Naive thymus-derived CD4-positive, alpha-beta T cell (primary cell): ENCODE data around the gene LNPK. TPM values are rescaled to one million over a fixed set of nuclear protein-coding genes. Genes with fewer than 3 reads are reported as not detected.

Experiments
- ATAC-seq: fragments of 150-1000 bp; cut with Tn5 transposase; 2 replicates; pipeline ENCODE4 v1.10.0; 2021; ENCODE audit warnings: mild to moderate bottlenecking, moderate library complexity
- CTCF ChIA-PET: fragments of 350-600 bp; sonication (Branson Sonifier 250); formaldehyde crosslinking; loops from one replicate; lab custom pipeline; 2021; ENCODE audit warnings: antibody characterized with exemption; lab: Charles Lee
- POLR2A ChIA-PET: fragments of 350-600 bp; sonication (Branson Sonifier 250); formaldehyde crosslinking; loops from one replicate; lab custom pipeline; 2021; ENCODE audit warnings: antibody characterized with exemption, inconsistent platforms; lab: Charles Lee
- DNase-seq, 9 donors: peaks; one replicate each; pipeline versions ENCODE4 v3.0.0 to v3.0.0-alpha.2; 2020 to 2022; ENCODE audit warnings: mixed read lengths in 1 of 9
- H3K27ac ChIP-seq: one replicate; pipeline ENCODE4 v1.7.0; 2013; ENCODE audit warnings: mild to moderate bottlenecking, low read depth, low read length, moderate library complexity
- H3K27me3 ChIP-seq, 2 donors: one replicate each; pipeline ENCODE4 v1.7.0; 2013; ENCODE audit warnings: low read length in 2 of 2, mild to moderate bottlenecking in 2 of 2, moderate library complexity in 2 of 2; ENCODE audit not compliant: control insufficient read depth in 2 of 2, insufficient read depth in 2 of 2
- H3K36me3 ChIP-seq, 3 experiments: 1 replicate in 2 of 3; 2 replicates in 1 of 3; pipeline ENCODE4 v1.7.0; 2013; ENCODE audit warnings: low read length in 3 of 3, mild to moderate bottlenecking in 3 of 3, moderate library complexity in 1 of 3; ENCODE audit not compliant: insufficient read depth in 3 of 3, control insufficient read depth in 2 of 3
- H3K4me1 ChIP-seq, 2 donors: one replicate each; pipeline ENCODE4 v1.7.0; 2013; ENCODE audit warnings: low read length in 2 of 2, mild to moderate bottlenecking in 2 of 2, moderate library complexity in 1 of 2; ENCODE audit not compliant: control insufficient read depth in 2 of 2, insufficient read depth in 2 of 2
- H3K4me3 ChIP-seq: 2 replicates; pipeline ENCODE4 v1.7.0; 2013; ENCODE audit warnings: mild to moderate bottlenecking, low read length
- H3K9me3 ChIP-seq, 3 experiments: 1 replicate in 2 of 3; 2 replicates in 1 of 3; pipeline ENCODE4 v1.7.0; 2013; ENCODE audit warnings: low read length in 3 of 3; ENCODE audit not compliant: control insufficient read depth in 2 of 3
- H3K27ac Mint-ChIP-seq, 9 donors: one replicate each; pipeline ENCODE4 v1.8.0; 2020 to 2022; ENCODE audit warnings: mixed read lengths in 9 of 9, mild to moderate bottlenecking in 8 of 9, moderate library complexity in 5 of 9, inconsistent platforms in 2 of 9
- H3K27me3 Mint-ChIP-seq, 5 donors: one replicate each; pipeline ENCODE4 v1.8.0; 2021 to 2022; ENCODE audit warnings: mixed read lengths in 5 of 5, mild to moderate bottlenecking in 1 of 5
- H3K36me3 Mint-ChIP-seq, 5 donors: one replicate each; pipeline ENCODE4 v1.8.0; 2020 to 2022; ENCODE audit warnings: mixed read lengths in 5 of 5, mild to moderate bottlenecking in 3 of 5, inconsistent platforms in 1 of 5
- H3K4me1 Mint-ChIP-seq, 7 donors: one replicate each; pipeline ENCODE4 v1.8.0; 2020 to 2022; ENCODE audit warnings: mixed read lengths in 7 of 7, mild to moderate bottlenecking in 3 of 7, inconsistent platforms in 1 of 7
- H3K4me3 Mint-ChIP-seq, 10 donors: one replicate each; pipeline ENCODE4 v1.8.0; 2020 to 2022; ENCODE audit warnings: mild to moderate bottlenecking in 10 of 10, mixed read lengths in 10 of 10, moderate library complexity in 6 of 10, inconsistent platforms in 2 of 10
- H3K9me3 Mint-ChIP-seq, 11 donors: one replicate each; pipeline ENCODE4 v1.8.0; 2020 to 2022; ENCODE audit warnings: mixed read lengths in 11 of 11, mild to moderate bottlenecking in 4 of 11, inconsistent platforms in 1 of 11, moderate library complexity in 1 of 11
- intact Hi-C, 2 donors: fragments of 100-400 bp; cut with micrococcal nuclease; formaldehyde crosslinking; loops; one replicate each; pipeline ENCODE4 v1.15.1; 2023
- polyA plus RNA-seq, 2 donors: library from polyadenylated mRNA; unstranded; fragments of 300-500 nt; fragmentation: Illumina TruSeq; gene quantifications; one replicate each; pipeline ENCODE4 v1.2.3, GENCODE V29; 2021
- total RNA-seq, 6 experiments: library from RNA in 5 of 6; stranded (reverse) in 5 of 6; gene quantifications; 1 replicate in 5 of 6; 2 replicates in 1 of 6; pipeline ENCODE4 v1.2.3 and lab custom pipeline; 2021 to 2026

Gene LNPK
- total and polyA plus RNA-seq, 7 experiments from 2014 or later, result 13.7 to 36.8 (median 24.0) TPM

DNA sequence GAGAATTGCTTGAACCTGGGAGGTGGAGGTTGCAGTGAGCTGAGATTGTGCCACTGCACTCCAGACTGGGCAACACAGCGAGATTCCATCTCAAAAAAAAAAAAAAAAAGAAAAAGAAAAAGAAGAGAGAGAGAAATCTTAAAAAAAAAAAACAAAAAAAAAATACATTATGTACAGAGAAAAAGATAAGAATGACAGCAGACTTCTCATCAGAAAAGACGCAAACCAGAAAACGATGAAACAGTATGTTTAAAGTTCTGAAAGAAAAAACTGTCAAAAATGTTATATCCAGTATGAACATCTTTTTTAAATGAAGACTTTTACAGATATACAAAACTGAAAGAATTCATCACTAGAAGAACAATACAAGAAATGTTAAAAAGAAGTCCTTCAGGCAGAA lies 60.4 kb downstream of the LNPK start:
- POLR2A ChIA-PET, result no interaction called here

GRCh38 chr2:175937216-175937615 lies 64.9 kb downstream of the LNPK start:
- no peak overlapping the region for H3K27ac Mint-ChIP-seq
- H3K9me3 ChIP-seq, result no peaks in the 10 kb centered on the region
- DNase-seq (no peak), ATAC-seq (no peak)
- peaks cover 9 to 57% (median 43%) of the 10 kb centered on the region in 5 donors for H3K36me3 Mint-ChIP-seq
- peaks cover 0 to 4% (median 0%) of the 10 kb centered on the region in 7 donors for H3K4me1 Mint-ChIP-seq
- no peak overlapping the region for H3K4me3 Mint-ChIP-seq
- ChIA-PET CTCF (no interaction called here), POLR2A (no interaction called here)
- no peaks in the 10 kb centered on the region for H3K4me1 ChIP-seq
- no peaks in the 10 kb centered on the region for H3K27me3 Mint-ChIP-seq
- intact Hi-C loops, result no loop called here
- H3K36me3 ChIP-seq, result peaks cover 0 to 12% (median 4%) of the 10 kb centered on the region in 3 experiments
- no peak overlapping the region for H3K27ac ChIP-seq
- H3K9me3 Mint-ChIP-seq, result peaks cover 0 to 6% (median 0%) of the 10 kb centered on the region in 11 donors
- H3K27me3 ChIP-seq, result no peaks in the 10 kb centered on the region
- no peak overlapping the region for H3K4me3 ChIP-seq

More for the DNA sequence above, 60.4 kb downstream of the LNPK start:
- H3K4me1 Mint-ChIP-seq, result peaks cover 0 to 4% (median 0%) of the 10 kb centered on the region in 7 donors
- no peak for DNase-seq
- Histone ChIP-seq H3K36me3 (peaks cover 0 to 12% (median 0%) of the 10 kb centered on the region in 3 experiments), H3K9me3 (no peaks in the 10 kb centered on the region), H3K27me3 (no peaks in the 10 kb centered on the region), H3K27ac (no peak overlapping the region), H3K4me3 (no peak overlapping the region), H3K4me1 (no peaks in the 10 kb centered on the region)
- no peak overlapping the region for H3K27ac Mint-ChIP-seq
- H3K27me3 Mint-ChIP-seq, result no peaks in the 10 kb centered on the region
- peaks cover 8 to 63% (median 51%) of the 10 kb centered on the region in 5 donors for H3K36me3 Mint-ChIP-seq
- CTCF ChIA-PET, result no interaction called here
- intact Hi-C loops, result no loop called here
- no peak overlapping the region for H3K4me3 Mint-ChIP-seq
- peaks cover 0 to 11% (median 2%) of the 10 kb centered on the region in 11 donors for H3K9me3 Mint-ChIP-seq
- ATAC-seq, result no peak

GRCh38 chr2:175935289-175936181 lies 66.5 kb downstream of the LNPK start:
- Mint-ChIP-seq H3K27me3 (no peaks in the 10 kb centered on the region), H3K4me3 (no peak overlapping the region), H3K4me1 (peaks cover 0 to 11% (median 0%) of the 10 kb centered on the region in 7 donors), H3K9me3 (no peaks in the 10 kb centered on the region), H3K27ac (no peak overlapping the region), H3K36me3 (peaks cover 9 to 62% (median 37%) of the 10 kb centered on the region in 5 donors)
- no peak overlapping the region for H3K4me3 ChIP-seq
- intact Hi-C loops, result no loop called here
- no peaks in the 10 kb centered on the region for H3K4me1 ChIP-seq
- no peaks in the 10 kb centered on the region for H3K9me3 ChIP-seq
- ATAC-seq (no peak), DNase-seq (no peak)
- peaks cover 0 to 12% (median 4%) of the 10 kb centered on the region in 3 experiments for H3K36me3 ChIP-seq
- H3K27me3 ChIP-seq, result no peaks in the 10 kb centered on the region
- POLR2A ChIA-PET, result no interaction called here
- no peak overlapping the region for H3K27ac ChIP-seq
- CTCF ChIA-PET, result no interaction called here

DNA sequence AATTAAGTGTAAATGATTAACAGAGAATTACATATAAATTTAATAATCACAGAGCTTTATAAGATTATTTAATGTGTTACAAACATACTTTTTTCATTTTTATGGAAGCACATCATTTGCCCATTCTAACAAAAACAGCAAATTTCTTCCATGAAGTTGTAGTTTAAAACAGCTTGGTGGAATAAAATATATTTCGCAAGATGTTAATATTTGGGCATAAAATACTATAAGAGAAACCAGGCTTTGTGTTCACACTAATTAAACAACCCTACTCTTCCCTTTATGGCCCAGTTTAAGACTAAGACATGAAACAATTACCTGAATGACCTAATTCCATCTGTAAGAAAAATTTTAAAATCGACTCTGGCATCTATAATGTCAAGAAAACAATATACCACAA lies 69.4 kb downstream of the LNPK start:
- Mint-ChIP-seq H3K27me3 (no peaks in the 10 kb centered on the region), H3K27ac (no peak overlapping the region), H3K4me1 (peaks cover 0 to 11% (median 0%) of the 10 kb centered on the region in 7 donors), H3K4me3 (no peak overlapping the region), H3K9me3 (no peaks in the 10 kb centered on the region), H3K36me3 (peaks cover 5 to 59% (median 30%) of the 10 kb centered on the region in 5 donors)
- no peaks in the 10 kb centered on the region for H3K27me3 ChIP-seq
- CTCF ChIA-PET, result interaction anchor here (0.8 kb wide), 1 partner anchor 1469 kb away, joined by 3 read pairs; no protein-coding TSS in a partner anchor
- POLR2A ChIA-PET, result no interaction called here
- DNase-seq (no peak), ATAC-seq (no peak)
- H3K4me3 ChIP-seq, result no peak overlapping the region
- H3K4me1 ChIP-seq, result no peaks in the 10 kb centered on the region
- H3K9me3 ChIP-seq, result no peaks in the 10 kb centered on the region
- peaks cover 0 to 12% (median 4%) of the 10 kb centered on the region in 3 experiments for H3K36me3 ChIP-seq
- no peak overlapping the region for H3K27ac ChIP-seq
- intact Hi-C loops, result no loop called here

- Histone ChIP-seq H3K27me3 (no peaks in the 10 kb centered on the region), H3K4me3 (no peak overlapping the region), H3K27ac (no peak overlapping the region), H3K9me3 (no peaks in the 10 kb centered on the region), H3K4me1 (no peaks in the 10 kb centered on the region), H3K36me3 (peaks cover 0 to 7% (median 4%) of the 10 kb centered on the region in 3 experiments)
- ATAC-seq (no peak), DNase-seq (no peak)
- H3K4me3 Mint-ChIP-seq, result no peak overlapping the region
- no peaks in the 10 kb centered on the region for H3K9me3 Mint-ChIP-seq
- intact Hi-C loops, result no loop called here
- ChIA-PET CTCF (no interaction called here), POLR2A (no interaction called here)
- peaks cover 0 to 7% (median 0%) of the 10 kb centered on the region in 7 donors for H3K4me1 Mint-ChIP-seq
- H3K27me3 Mint-ChIP-seq, result no peaks in the 10 kb centered on the region
- H3K27ac Mint-ChIP-seq, result no peak overlapping the region
- H3K36me3 Mint-ChIP-seq, result peaks cover 5 to 60% (median 34%) of the 10 kb centered on the region in 5 donors
Observed at GRCh38 chr2:175931805-175932204, 70.3 kb downstream of the LNPK start.

DNA sequence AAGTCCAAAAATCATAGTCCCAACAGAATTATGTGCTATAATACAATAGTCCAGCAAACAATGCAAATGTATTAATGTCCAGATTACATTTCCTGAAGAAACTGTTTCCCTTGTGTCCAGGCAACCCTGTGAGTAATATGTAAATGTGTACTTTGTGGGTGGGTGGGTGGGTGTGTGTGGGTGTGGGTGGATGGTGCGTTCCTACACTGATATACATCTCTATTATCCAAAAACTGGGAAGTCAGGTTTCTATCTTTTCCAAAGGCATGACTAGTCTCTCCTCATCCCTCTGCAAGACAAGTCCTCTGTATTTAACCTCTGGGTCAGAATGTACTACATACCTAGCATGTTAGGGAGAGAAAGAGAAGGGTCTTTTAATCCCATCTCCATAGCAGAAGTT lies 71.6 kb downstream of the LNPK start:
- Histone ChIP-seq H3K4me1 (no peaks in the 10 kb centered on the region), H3K36me3 (peaks cover 0 to 6% (median 0%) of the 10 kb centered on the region in 3 experiments), H3K4me3 (no peak overlapping the region), H3K27me3 (no peaks in the 10 kb centered on the region), H3K9me3 (no peaks in the 10 kb centered on the region), H3K27ac (no peak overlapping the region)
- Mint-ChIP-seq H3K27ac (no peak overlapping the region), H3K36me3 (peaks cover under 1 to 51% (median 32%) of the 10 kb centered on the region in 5 donors), H3K9me3 (no peaks in the 10 kb centered on the region), H3K4me3 (no peak overlapping the region), H3K27me3 (no peaks in the 10 kb centered on the region), H3K4me1 (peaks cover 0 to 7% (median 0%) of the 10 kb centered on the region in 7 donors)
- ChIA-PET CTCF (no interaction called here), POLR2A (no interaction called here)
- no peak for DNase-seq
- no peak for ATAC-seq
- intact Hi-C loops, result no loop called here
